ENCODE data around the gene EYA3. TPM values are rescaled to one million over a fixed set of nuclear protein-coding genes. Genes with fewer than 3 reads are reported as not detected.

EYA3 gene
- total and polyA plus RNA-seq, 11 donors: 5.8 to 23.3 (median 17.4) TPM

- WGBS, 4 donors: 44 to 60% (median 53%) methylated on average over 8 of the region's 8 CpGs
- H3K4me1 ChIP-seq: peaks cover 0 to 47% (median 24%) of the 10 kb centered on the region in 12 donors
- no peaks in the 10 kb centered on the region for H3K27me3 ChIP-seq
- peaks cover 0 to 19% (median 13%) of the 10 kb centered on the region in 9 donors for H3K36me3 ChIP-seq
- H3K4me3 ChIP-seq: no peak overlapping the region
- intact Hi-C loops (cut with DNase I): no loop called here
- no peak for TF ChIP-seq POLR2A (IDR thresholded peaks at IDR 0.05)
- TF ChIP-seq CTCF (IDR thresholded peaks at IDR 0.05): no peak
- DNase-seq (no peak), ATAC-seq (peak; percentile 34 to 88 (median 81))
- H3K9me3 ChIP-seq: no peaks in the 10 kb centered on the region
- H3K27ac ChIP-seq: peak overlapping the region in 11 of 12 donors; percentile 46 to 81 (median 62)
These were observed 9.5 kb downstream of the EYA3 start for GRCh38 chr1:28078680-28079626.

GRCh38 chr1:28078262-28078661, 10.1 kb downstream of the EYA3 start:
- no peak for TF ChIP-seq CTCF (IDR thresholded peaks at IDR 0.05)
- no peak for TF ChIP-seq POLR2A (IDR thresholded peaks at IDR 0.05)
- Histone ChIP-seq H3K4me1 (peaks cover 0 to 43% (median 24%) of the 10 kb centered on the region in 12 donors), H3K9me3 (no peaks in the 10 kb centered on the region), H3K4me3 (no peak overlapping the region), H3K27ac (peak overlapping the region in 11 of 12 donors; percentile 46 to 81 (median 62)), H3K36me3 (peaks cover 0 to 19% (median 13%) of the 10 kb centered on the region in 9 donors), H3K27me3 (no peaks in the 10 kb centered on the region)
- WGBS, 4 donors: 73 to 79% (median 77%) methylated on average over 4 of the region's 4 CpGs
- ATAC-seq (peak in 2 of 4 donors; percentile 35 to 63), DNase-seq (no peak)
- intact Hi-C loops (cut with DNase I): no loop called here

GRCh38 chr1:28074892-28075511, 13.4 kb downstream of the EYA3 start:
- 86 to 91% (median 87%) methylated on average over 1 of the region's 1 CpG for WGBS, 4 donors
- H3K4me3 ChIP-seq: no peak overlapping the region
- peaks cover 0 to 43% (median 26%) of the 10 kb centered on the region in 12 donors for H3K4me1 ChIP-seq
- H3K9me3 ChIP-seq: peaks cover 0 to 4% (median 0%) of the 10 kb centered on the region in 12 donors
- intact Hi-C loops (cut with DNase I): no loop called here
- peaks cover 0 to 13% (median 7%) of the 10 kb centered on the region in 9 donors for H3K36me3 ChIP-seq
- DNase-seq: no peak
- no peaks in the 10 kb centered on the region for H3K27me3 ChIP-seq
- peak overlapping the region in 4 of 12 donors; percentile 15 to 39 (median 28) for H3K27ac ChIP-seq
- ATAC-seq: no peak
- no peak for TF ChIP-seq POLR2A (IDR thresholded peaks at IDR 0.05)
- no peak for TF ChIP-seq CTCF (IDR thresholded peaks at IDR 0.05)

GRCh38 chr1:28073867-28074266, 14.5 kb downstream of the EYA3 start:
- DNase-seq (no peak), ATAC-seq (no peak)
- intact Hi-C loops (cut with DNase I): no loop called here
- H3K4me1 ChIP-seq: peaks cover 0 to 36% (median 20%) of the 10 kb centered on the region in 12 donors
- H3K36me3 ChIP-seq: peaks cover 0 to 4% (median 0%) of the 10 kb centered on the region in 9 donors
- H3K4me3 ChIP-seq: no peak overlapping the region
- peak overlapping the region in 1 of 12 donors; percentile 4 for H3K27ac ChIP-seq
- 55 to 70% (median 57%) methylated on average over 1 of the region's 1 CpG for WGBS, 4 donors
- no peak for TF ChIP-seq CTCF (IDR thresholded peaks at IDR 0.05)
- no peak for TF ChIP-seq POLR2A (IDR thresholded peaks at IDR 0.05)
- no peaks in the 10 kb centered on the region for H3K27me3 ChIP-seq
- H3K9me3 ChIP-seq: peaks cover 0 to 4% (median 0%) of the 10 kb centered on the region in 12 donors
